Measurements from ENCODE around the gene RALGPS1. TPM values are rescaled to one million over a fixed set of nuclear protein-coding genes. Genes with fewer than 3 reads are reported as not detected.

The RALGPS1 gene
- total RNA-seq, 2 experiments from 2014 or later = 4.8 to 5.1 TPM

- H3K4me3 Mint-ChIP-seq = no peak overlapping the region
- ATAC-seq (ENCODE audit: low read depth) = no peak
- H3K27ac Mint-ChIP-seq = no peak overlapping the region
These were observed 221.7 kb downstream of the RALGPS1 start for GRCh38 chr9:127136081-127136879.

GRCh38 chr9:127136880-127137639 lies 222.5 kb downstream of the RALGPS1 start:
- Mint-ChIP-seq H3K4me3 (no peak overlapping the region), H3K27me3 (peaks cover 5% of the 10 kb centered on the region), H3K27ac (no peak overlapping the region), H3K9me3 (no peaks in the 10 kb centered on the region), H3K36me3 (no peaks in the 10 kb centered on the region), H3K4me1 (no peaks in the 10 kb centered on the region)
- no peak for DNase-seq
- ATAC-seq (ENCODE audit: low read depth) = peak; percentile 26
- POLR2A ChIA-PET = no interaction called here

More at GRCh38 chr9:127136081-127136879, 221.7 kb downstream of the RALGPS1 start:
- peaks cover 4% of the 10 kb centered on the region for H3K27me3 Mint-ChIP-seq
- no peaks in the 10 kb centered on the region for H3K4me1 Mint-ChIP-seq
- no peaks in the 10 kb centered on the region for H3K9me3 Mint-ChIP-seq
- DNase-seq = no peak
- POLR2A ChIA-PET = no interaction called here
- H3K36me3 Mint-ChIP-seq = no peaks in the 10 kb centered on the region

GRCh38 chr9:127137640-127138360 lies 223.2 kb downstream of the RALGPS1 start:
- POLR2A ChIA-PET = no interaction called here
- Mint-ChIP-seq H3K9me3 (no peaks in the 10 kb centered on the region), H3K27me3 (peaks cover 9% of the 10 kb centered on the region), H3K27ac (no peak overlapping the region), H3K4me1 (no peaks in the 10 kb centered on the region), H3K4me3 (no peak overlapping the region), H3K36me3 (no peaks in the 10 kb centered on the region)
- ATAC-seq (ENCODE audit: low read depth) (no peak), DNase-seq (no peak)

GRCh38 chr9:127138444-127138843 lies 223.9 kb downstream of the RALGPS1 start:
- DNase-seq (no peak), ATAC-seq (ENCODE audit: low read depth) (no peak)
- H3K4me1 Mint-ChIP-seq = no peaks in the 10 kb centered on the region
- H3K27ac Mint-ChIP-seq = no peak overlapping the region
- no peak overlapping the region for H3K4me3 Mint-ChIP-seq
- H3K36me3 Mint-ChIP-seq = no peaks in the 10 kb centered on the region
- H3K9me3 Mint-ChIP-seq = no peaks in the 10 kb centered on the region
- POLR2A ChIA-PET = no interaction called here
- H3K27me3 Mint-ChIP-seq = peaks cover 9% of the 10 kb centered on the region

- no peak for ATAC-seq (ENCODE audit: low read depth)
- H3K27ac Mint-ChIP-seq = no peak overlapping the region
- POLR2A ChIA-PET = no interaction called here
- H3K4me3 Mint-ChIP-seq = no peak overlapping the region
- no peaks in the 10 kb centered on the region for H3K4me1 Mint-ChIP-seq
- no peak for DNase-seq
- peaks cover 9% of the 10 kb centered on the region for H3K27me3 Mint-ChIP-seq
- no peaks in the 10 kb centered on the region for H3K9me3 Mint-ChIP-seq
- no peaks in the 10 kb centered on the region for H3K36me3 Mint-ChIP-seq
These were observed 224.6 kb downstream of the RALGPS1 start for GRCh38 chr9:127139071-127139731.

GRCh38 chr9:127139775-127140174 lies 225.2 kb downstream of the RALGPS1 start:
- Mint-ChIP-seq H3K4me1 (no peaks in the 10 kb centered on the region), H3K27me3 (peaks cover 9% of the 10 kb centered on the region), H3K36me3 (no peaks in the 10 kb centered on the region), H3K27ac (no peak overlapping the region), H3K4me3 (no peak overlapping the region), H3K9me3 (no peaks in the 10 kb centered on the region)
- POLR2A ChIA-PET = interaction anchor here (0.5 kb wide), 1 partner anchor 316 kb away, joined by 4 read pairs; no protein-coding TSS in a partner anchor
- no peak for ATAC-seq (ENCODE audit: low read depth)
- no peak for DNase-seq

- no peaks in the 10 kb centered on the region for H3K36me3 Mint-ChIP-seq
- DNase-seq = no peak
- peaks cover 9% of the 10 kb centered on the region for H3K27me3 Mint-ChIP-seq
- no peak overlapping the region for H3K4me3 Mint-ChIP-seq
- H3K4me1 Mint-ChIP-seq = no peaks in the 10 kb centered on the region
- H3K9me3 Mint-ChIP-seq = no peaks in the 10 kb centered on the region
- no peak for ATAC-seq (ENCODE audit: low read depth)
- H3K27ac Mint-ChIP-seq = no peak overlapping the region
- POLR2A ChIA-PET = interaction anchor here (0.5 kb wide), 1 partner anchor 316 kb away, joined by 4 read pairs; no protein-coding TSS in a partner anchor
These were observed 225.6 kb downstream of the RALGPS1 start for GRCh38 chr9:127140181-127140580.

GRCh38 chr9:127140842-127141675 lies 226.5 kb downstream of the RALGPS1 start:
- no peaks in the 10 kb centered on the region for H3K36me3 Mint-ChIP-seq
- POLR2A ChIA-PET = no interaction called here
- H3K4me3 Mint-ChIP-seq = no peak overlapping the region
- DNase-seq = no peak
- ATAC-seq (ENCODE audit: low read depth) = no peak
- H3K4me1 Mint-ChIP-seq = no peaks in the 10 kb centered on the region
- H3K27me3 Mint-ChIP-seq = peaks cover 9% of the 10 kb centered on the region
- no peak overlapping the region for H3K27ac Mint-ChIP-seq
- no peaks in the 10 kb centered on the region for H3K9me3 Mint-ChIP-seq

GRCh38 chr9:127142291-127142690 lies 227.7 kb downstream of the RALGPS1 start:
- POLR2A ChIA-PET = no interaction called here
- Mint-ChIP-seq H3K4me1 (no peaks in the 10 kb centered on the region), H3K4me3 (no peak overlapping the region), H3K9me3 (no peaks in the 10 kb centered on the region), H3K27me3 (peaks cover 12% of the 10 kb centered on the region), H3K27ac (no peak overlapping the region), H3K36me3 (no peaks in the 10 kb centered on the region)
- ATAC-seq (ENCODE audit: low read depth) (no peak), DNase-seq (no peak)

GRCh38 chr9:127142931-127143464 lies 228.4 kb downstream of the RALGPS1 start:
- H3K9me3 Mint-ChIP-seq = no peaks in the 10 kb centered on the region
- no peak overlapping the region for H3K27ac Mint-ChIP-seq
- H3K4me3 Mint-ChIP-seq = no peak overlapping the region
- DNase-seq = no peak
- POLR2A ChIA-PET = no interaction called here
- H3K4me1 Mint-ChIP-seq = no peaks in the 10 kb centered on the region
- ATAC-seq (ENCODE audit: low read depth) = no peak
- peaks cover 14% of the 10 kb centered on the region for H3K27me3 Mint-ChIP-seq
- no peaks in the 10 kb centered on the region for H3K36me3 Mint-ChIP-seq

- H3K27ac Mint-ChIP-seq = no peak overlapping the region
- ATAC-seq (ENCODE audit: low read depth) (no peak), DNase-seq (no peak)
- no peak overlapping the region for H3K4me3 Mint-ChIP-seq
- POLR2A ChIA-PET = no interaction called here
- H3K27me3 Mint-ChIP-seq = peaks cover 13% of the 10 kb centered on the region
- no peaks in the 10 kb centered on the region for H3K4me1 Mint-ChIP-seq
- H3K36me3 Mint-ChIP-seq = no peaks in the 10 kb centered on the region
- no peaks in the 10 kb centered on the region for H3K9me3 Mint-ChIP-seq
These were observed 229.4 kb downstream of the RALGPS1 start for GRCh38 chr9:127143920-127144465.

Data from activated naive CD8-positive, alpha-beta T cell treated with anti-CD3 and anti-CD28 coated beads, Interleukin-2, amount 10 ng/mL, durations not matched to agents 7 days and 5 days (primary cell).